ENCODE measurements around the gene SLC10A7. TPM values are rescaled to one million over a fixed set of nuclear protein-coding genes. Genes with fewer than 3 reads are reported as not detected.

Gene SLC10A7
- total RNA-seq, 1 experiment from 2014 or later: 37.1 TPM

- H3K27ac ChIP-seq (ENCODE audit: low read depth, low read length, poor library complexity, severe bottlenecking): no peak overlapping the region
Measured at GRCh38 chr4:146450524-146450923, 71.2 kb downstream of the SLC10A7 start.

GRCh38 chr4:146446555-146446954 is 75.2 kb downstream of the SLC10A7 start:
- intact Hi-C loops (cut with micrococcal nuclease; ENCODE audit: unreplicated experiment): no loop called here
- POLR2A ChIA-PET (ENCODE audit: low non-redundant PET): interaction anchor here (0.5 kb wide), 1 partner anchor 89 kb away, joined by 4 read pairs; no protein-coding TSS in a partner anchor
- BruUV-seq (replicated peaks): no TSS peak

More at GRCh38 chr4:146450524-146450923, 71.2 kb downstream of the SLC10A7 start:
- Histone ChIP-seq H3K4me3 (ENCODE audit: low read depth, low read length, poor library complexity, severe bottlenecking) (no peak overlapping the region), H3K36me3 (ENCODE audit: insufficient read depth, low read length, poor library complexity, severe bottlenecking) (no peaks in the 10 kb centered on the region), H3K4me1 (ENCODE audit: insufficient read depth, low read length, poor library complexity, severe bottlenecking) (peaks cover 28% of the 10 kb centered on the region), H3K27me3 (replicated peaks; ENCODE audit: insufficient read depth, low read depth, low read length, poor library complexity) (no peaks in the 10 kb centered on the region), H3K9me3 (ENCODE audit: low read depth, low read length, poor library complexity, severe bottlenecking) (peaks cover 11% of the 10 kb centered on the region)
- intact Hi-C loops (cut with micrococcal nuclease; ENCODE audit: unreplicated experiment): no loop called here
- TF ChIP-seq CTCF (conservative IDR thresholded peaks at IDR 0.05; ENCODE audit: low read depth, low read length): no peak
- TF ChIP-seq EZH2 (IDR thresholded peaks at IDR 0.05; ENCODE audit: borderline replicate concordance, low read depth, low read length, poor library complexity, severe bottlenecking): no peak
- DNase-seq (ENCODE audit: low spot score): no peak
- ChIA-PET POLR2A (ENCODE audit: low non-redundant PET) (no interaction called here), CTCF (no interaction called here)
- no TSS peak for BruUV-seq (replicated peaks)

GRCh38 chr4:146445198-146446150 is 76.3 kb downstream of the SLC10A7 start:
- Histone ChIP-seq H3K4me3 (ENCODE audit: low read depth, low read length, poor library complexity, severe bottlenecking) (no peak overlapping the region), H3K9me3 (ENCODE audit: low read depth, low read length, poor library complexity, severe bottlenecking) (no peaks in the 10 kb centered on the region), H3K27ac (ENCODE audit: low read depth, low read length, poor library complexity, severe bottlenecking) (no peak overlapping the region), H3K4me1 (ENCODE audit: insufficient read depth, low read length, poor library complexity, severe bottlenecking) (peaks cover 31% of the 10 kb centered on the region), H3K36me3 (ENCODE audit: insufficient read depth, low read length, poor library complexity, severe bottlenecking) (no peaks in the 10 kb centered on the region), H3K27me3 (replicated peaks; ENCODE audit: insufficient read depth, low read depth, low read length, poor library complexity) (no peaks in the 10 kb centered on the region)
- no peak for DNase-seq (ENCODE audit: low spot score)
- TF ChIP-seq EZH2 (IDR thresholded peaks at IDR 0.05; ENCODE audit: borderline replicate concordance, low read depth, low read length, poor library complexity, severe bottlenecking): no peak
- TF ChIP-seq CTCF (conservative IDR thresholded peaks at IDR 0.05; ENCODE audit: low read depth, low read length): no peak
- BruUV-seq (replicated peaks): no TSS peak
- intact Hi-C loops (cut with micrococcal nuclease; ENCODE audit: unreplicated experiment): no loop called here
- ChIA-PET CTCF (no interaction called here), POLR2A (ENCODE audit: low non-redundant PET) (no interaction called here)

More at GRCh38 chr4:146446555-146446954, 75.2 kb downstream of the SLC10A7 start:
- Histone ChIP-seq H3K4me1 (ENCODE audit: insufficient read depth, low read length, poor library complexity, severe bottlenecking) (peaks cover 31% of the 10 kb centered on the region), H3K9me3 (ENCODE audit: low read depth, low read length, poor library complexity, severe bottlenecking) (peaks cover 5% of the 10 kb centered on the region), H3K27ac (ENCODE audit: low read depth, low read length, poor library complexity, severe bottlenecking) (no peak overlapping the region), H3K4me3 (ENCODE audit: low read depth, low read length, poor library complexity, severe bottlenecking) (no peak overlapping the region), H3K36me3 (ENCODE audit: insufficient read depth, low read length, poor library complexity, severe bottlenecking) (no peaks in the 10 kb centered on the region), H3K27me3 (replicated peaks; ENCODE audit: insufficient read depth, low read depth, low read length, poor library complexity) (no peaks in the 10 kb centered on the region)
- no peak for DNase-seq (ENCODE audit: low spot score)
- CTCF ChIA-PET: no interaction called here
- TF ChIP-seq EZH2 (IDR thresholded peaks at IDR 0.05; ENCODE audit: borderline replicate concordance, low read depth, low read length, poor library complexity, severe bottlenecking) (no peak), CTCF (conservative IDR thresholded peaks at IDR 0.05; ENCODE audit: low read depth, low read length) (no peak)
